ENCODE data around the gene CERS6.

DNA sequence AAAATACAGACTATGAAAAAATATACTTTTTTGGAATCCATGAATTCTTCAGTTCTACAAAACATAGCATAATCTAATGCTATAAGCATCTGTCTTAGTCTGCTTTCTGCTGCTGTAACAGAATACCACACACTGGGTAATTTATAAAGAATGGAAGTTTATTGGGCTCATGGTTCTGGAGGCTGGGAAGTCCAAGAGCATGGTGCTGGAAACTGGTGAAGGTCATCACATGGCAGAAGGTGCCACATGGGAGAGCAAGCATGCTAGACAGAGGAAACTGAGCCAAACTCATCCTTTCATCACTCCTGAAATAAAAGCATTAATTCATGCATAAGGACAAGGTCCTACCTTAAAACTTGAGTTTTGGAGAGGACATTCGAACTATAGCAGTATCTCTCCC, 319.8 kb downstream of the CERS6 start:
- TF ChIP-seq, protein P1, sequence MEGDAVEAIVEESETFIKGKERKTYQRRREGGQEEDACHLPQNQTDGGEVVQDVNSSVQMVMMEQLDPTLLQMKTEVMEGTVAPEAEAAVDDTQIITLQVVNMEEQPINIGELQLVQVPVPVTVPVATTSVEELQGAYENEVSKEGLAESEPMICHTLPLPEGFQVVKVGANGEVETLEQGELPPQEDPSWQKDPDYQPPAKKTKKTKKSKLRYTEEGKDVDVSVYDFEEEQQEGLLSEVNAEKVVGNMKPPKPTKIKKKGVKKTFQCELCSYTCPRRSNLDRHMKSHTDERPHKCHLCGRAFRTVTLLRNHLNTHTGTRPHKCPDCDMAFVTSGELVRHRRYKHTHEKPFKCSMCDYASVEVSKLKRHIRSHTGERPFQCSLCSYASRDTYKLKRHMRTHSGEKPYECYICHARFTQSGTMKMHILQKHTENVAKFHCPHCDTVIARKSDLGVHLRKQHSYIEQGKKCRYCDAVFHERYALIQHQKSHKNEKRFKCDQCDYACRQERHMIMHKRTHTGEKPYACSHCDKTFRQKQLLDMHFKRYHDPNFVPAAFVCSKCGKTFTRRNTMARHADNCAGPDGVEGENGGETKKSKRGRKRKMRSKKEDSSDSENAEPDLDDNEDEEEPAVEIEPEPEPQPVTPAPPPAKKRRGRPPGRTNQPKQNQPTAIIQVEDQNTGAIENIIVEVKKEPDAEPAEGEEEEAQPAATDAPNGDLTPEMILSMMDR (IDR thresholded peaks at IDR 0.05), result no peak
- TF ChIP-seq POLR2A (IDR thresholded peaks at IDR 0.05), result no peak

Data from transverse colon (tissue), 3 donors.